GM20431 (cell line): ENCODE measurements around the gene HNRNPC.
"Not testable (repeated sequence)": the region's sequence is repeated elsewhere in the genome, so short reads cannot be mapped to it uniquely, and the experiment has no call there.

Experiments
- in situ Hi-C: fragments of 300-500 bp; cut with MseI, MboI; formaldehyde crosslinking; loops from one replicate; pipeline ENCODE4 v1.15.0; 2020; ENCODE audit warnings: low sequenced_read_pairs; ENCODE audit not compliant: unreplicated experiment

Gene HNRNPC

GRCh38 chr14:21199611-21200560 is 69.4 kb downstream of the HNRNPC start:
- in situ Hi-C loops = no loop called here

GRCh38 chr14:21197418-21198205 is 71.6 kb downstream of the HNRNPC start:
- in situ Hi-C loops = no loop called here

- in situ Hi-C loops = no loop called here
Observed at GRCh38 chr14:21194597-21194996, 74.6 kb downstream of the HNRNPC start.

- in situ Hi-C loops = no loop called here
Observed at GRCh38 chr14:21192875-21193535, 76.2 kb downstream of the HNRNPC start.

GRCh38 chr14:21192447-21192822 is 76.8 kb downstream of the HNRNPC start:
- in situ Hi-C loops = no loop called here

GRCh38 chr14:21191809-21192446 is 77.3 kb downstream of the HNRNPC start:
- in situ Hi-C loops = no loop called here

GRCh38 chr14:21191261-21191808 is 77.9 kb downstream of the HNRNPC start:
- in situ Hi-C loops = no loop called here

- in situ Hi-C loops = no loop called here
Observed at GRCh38 chr14:21185491-21185890, 83.8 kb downstream of the HNRNPC start.

- in situ Hi-C loops = no loop called here
Observed at GRCh38 chr14:21184254-21184653, 85.0 kb downstream of the HNRNPC start.

- in situ Hi-C loops = no loop called here
Observed at GRCh38 chr14:21182166-21182565, 87.1 kb downstream of the HNRNPC start.

GRCh38 chr14:21171128-21171527 is 98.1 kb downstream of the HNRNPC start:
- in situ Hi-C loops = no loop called here

- in situ Hi-C loops = no loop called here
Observed at GRCh38 chr14:21169573-21169972, 99.7 kb downstream of the HNRNPC start.

- in situ Hi-C loops = no loop called here
Observed at GRCh38 chr14:21168055-21168454, 101.2 kb downstream of the HNRNPC start.

- in situ Hi-C loops = not testable (repeated sequence)
Observed at GRCh38 chr14:21165670-21166069, 103.6 kb downstream of the HNRNPC start.

GRCh38 chr14:21165002-21165605 is 104.1 kb downstream of the HNRNPC start:
- in situ Hi-C loops = not testable (repeated sequence)

- in situ Hi-C loops = no loop called here
Observed at GRCh38 chr14:21163871-21164291, 105.4 kb downstream of the HNRNPC start.

- in situ Hi-C loops = no loop called here
Observed at GRCh38 chr14:21162081-21162480, 107.2 kb downstream of the HNRNPC start.

GRCh38 chr14:21160061-21160610 is 109.1 kb downstream of the HNRNPC start:
- in situ Hi-C loops = no loop called here
